Breast epithelium (tissue), 4 donors: ENCODE results near the gene TBC1D2. TPM values are rescaled to one million over a fixed set of nuclear protein-coding genes. Genes with fewer than 3 reads are reported as not detected.

ENCODE experiments used
- DNase-seq, 2 donors: peaks; one replicate each; pipeline ENCODE4 v3.0.0-alpha.2; 2019; ENCODE audit warnings: low spot score in 2 of 2
- H3K27ac ChIP-seq, 2 donors: fragments of 200-600 bp; sonication (generic) in 1 of 2; one replicate each; pipeline ENCODE4 v1.5.1; 2016 to 2019; ENCODE audit warnings: mild to moderate bottlenecking in 1 of 2
- H3K27me3 ChIP-seq, 2 donors: fragments of 200-600 bp; sonication (generic) in 1 of 2; one replicate each; pipeline versions ENCODE4 v1.5.1 to v1.6.0; 2017 to 2019; ENCODE audit warnings: control low read depth in 1 of 2, mild to moderate bottlenecking in 1 of 2
- H3K36me3 ChIP-seq: fragments of 200-600 bp; one replicate; pipeline ENCODE4 v1.5.1; 2019
- H3K4me1 ChIP-seq, 2 donors: fragments of 200-600 bp; sonication (generic); one replicate each; pipeline ENCODE4 v1.5.1; 2016 to 2019; ENCODE audit warnings: control low read depth in 1 of 2
- H3K4me3 ChIP-seq, 3 donors: fragments of 200-600 bp; sonication (generic); 1 replicate in 2 of 3; 2 replicates in 1 of 3; pipeline ENCODE4 v1.5.1; 2016 to 2019; ENCODE audit warnings: mild to moderate bottlenecking in 3 of 3, moderate library complexity in 2 of 3
- H3K9me3 ChIP-seq, 2 donors: fragments of 200-600 bp; sonication (generic) in 1 of 2; one replicate each; pipeline ENCODE4 v1.5.1; 2016 to 2019; ENCODE audit warnings: control low read depth in 1 of 2
- POLR2A ChIP-seq: fragments of 450-650 bp; IDR thresholded peaks from one replicate; pipeline ENCODE4 v1.6.1; 2016; ENCODE audit warnings: antibody characterized with exemption, mild to moderate bottlenecking, moderate library complexity
- POLR2AphosphoS5 ChIP-seq, 3 donors: sonication (generic); formaldehyde crosslinking; IDR thresholded peaks; one replicate each; pipeline ENCODE4 v1.6.1; 2017; ENCODE audit warnings: antibody characterized with exemption in 3 of 3
- intact Hi-C: fragments of 100-400 bp; cut with DNase I; formaldehyde crosslinking; loops from one replicate; pipeline ENCODE4 v1.15.1; 2023; ENCODE audit warnings: low total_unique reads
- total RNA-seq, 3 donors: library from RNA; depleted of rRNA; stranded (reverse); fragments of >200 nt; gene quantifications; one replicate each; pipeline ENCODE4 v1.1.0, GENCODE V29; 2016
- TF ChIP-seq, protein P1 (sequence below), 3 donors: fragments of 450-650 bp; IDR thresholded peaks; one replicate each; pipeline ENCODE4 v1.5.1; 2016 to 2017; ENCODE audit warnings: antibody characterized with exemption in 3 of 3, mild to moderate bottlenecking in 3 of 3, moderate library complexity in 3 of 3

The TBC1D2 gene
- total RNA-seq, 3 donors from 2014 or later: 10.8 to 17.1 (median 13.6) TPM

DNA sequence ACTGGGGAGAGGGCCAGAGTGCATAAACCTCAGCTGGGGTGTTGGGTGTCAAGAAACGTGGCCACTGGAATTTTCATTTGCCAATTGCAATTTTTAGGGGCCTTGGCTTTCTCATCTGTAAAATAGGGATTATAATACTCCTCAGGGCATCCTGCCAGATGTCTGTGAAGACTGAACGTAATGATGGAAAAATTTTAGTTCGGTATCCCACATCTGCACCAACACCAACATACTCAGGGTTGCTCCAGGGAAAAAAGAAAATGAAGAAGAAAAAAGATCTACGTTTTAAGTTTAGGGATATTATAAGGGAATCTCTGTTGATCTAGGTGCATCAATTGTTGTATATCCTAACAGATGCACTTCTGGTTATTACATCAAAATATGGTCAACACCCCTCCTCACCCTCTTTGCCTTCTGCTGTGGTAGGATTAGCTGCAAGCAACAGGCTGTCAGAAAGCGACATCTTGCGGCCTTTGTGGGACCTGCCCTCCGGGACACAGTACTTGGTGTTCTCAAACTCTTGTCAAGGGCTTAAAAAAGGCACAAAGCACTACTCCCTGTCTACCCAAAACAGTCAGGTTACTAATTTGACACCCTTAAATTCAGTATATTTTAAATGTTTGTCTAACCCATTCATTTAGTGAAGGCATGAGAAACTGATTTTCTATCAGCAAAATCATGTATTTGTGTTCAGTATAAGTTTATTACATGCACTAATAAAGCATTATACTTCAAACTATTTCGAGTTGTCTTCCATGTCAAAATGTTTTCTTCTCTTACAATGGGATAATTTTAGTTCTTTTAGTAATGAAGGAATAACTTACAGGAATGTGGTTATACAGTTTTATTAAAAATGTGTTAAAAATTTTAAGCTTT lies 8.3 kb upstream of the TBC1D2 start:
- H3K9me3 ChIP-seq: no peaks in the 10 kb centered on the region
- H3K27me3 ChIP-seq: no peaks in the 10 kb centered on the region
- no peaks in the 10 kb centered on the region for H3K36me3 ChIP-seq
- no peaks in the 10 kb centered on the region for H3K4me1 ChIP-seq
- no peak overlapping the region for H3K4me3 ChIP-seq
- TF ChIP-seq, protein P1, sequence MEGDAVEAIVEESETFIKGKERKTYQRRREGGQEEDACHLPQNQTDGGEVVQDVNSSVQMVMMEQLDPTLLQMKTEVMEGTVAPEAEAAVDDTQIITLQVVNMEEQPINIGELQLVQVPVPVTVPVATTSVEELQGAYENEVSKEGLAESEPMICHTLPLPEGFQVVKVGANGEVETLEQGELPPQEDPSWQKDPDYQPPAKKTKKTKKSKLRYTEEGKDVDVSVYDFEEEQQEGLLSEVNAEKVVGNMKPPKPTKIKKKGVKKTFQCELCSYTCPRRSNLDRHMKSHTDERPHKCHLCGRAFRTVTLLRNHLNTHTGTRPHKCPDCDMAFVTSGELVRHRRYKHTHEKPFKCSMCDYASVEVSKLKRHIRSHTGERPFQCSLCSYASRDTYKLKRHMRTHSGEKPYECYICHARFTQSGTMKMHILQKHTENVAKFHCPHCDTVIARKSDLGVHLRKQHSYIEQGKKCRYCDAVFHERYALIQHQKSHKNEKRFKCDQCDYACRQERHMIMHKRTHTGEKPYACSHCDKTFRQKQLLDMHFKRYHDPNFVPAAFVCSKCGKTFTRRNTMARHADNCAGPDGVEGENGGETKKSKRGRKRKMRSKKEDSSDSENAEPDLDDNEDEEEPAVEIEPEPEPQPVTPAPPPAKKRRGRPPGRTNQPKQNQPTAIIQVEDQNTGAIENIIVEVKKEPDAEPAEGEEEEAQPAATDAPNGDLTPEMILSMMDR (IDR thresholded peaks at IDR 0.05): peak; percentile 56 to 89 (median 88)
- TF ChIP-seq POLR2AphosphoS5 (IDR thresholded peaks at IDR 0.05) (peak in 1 of 3 donors; percentile 31), POLR2A (no peak)
- intact Hi-C loops: no loop called here
- peak; percentile 64 to 72 for DNase-seq
- H3K27ac ChIP-seq: no peak overlapping the region

DNA sequence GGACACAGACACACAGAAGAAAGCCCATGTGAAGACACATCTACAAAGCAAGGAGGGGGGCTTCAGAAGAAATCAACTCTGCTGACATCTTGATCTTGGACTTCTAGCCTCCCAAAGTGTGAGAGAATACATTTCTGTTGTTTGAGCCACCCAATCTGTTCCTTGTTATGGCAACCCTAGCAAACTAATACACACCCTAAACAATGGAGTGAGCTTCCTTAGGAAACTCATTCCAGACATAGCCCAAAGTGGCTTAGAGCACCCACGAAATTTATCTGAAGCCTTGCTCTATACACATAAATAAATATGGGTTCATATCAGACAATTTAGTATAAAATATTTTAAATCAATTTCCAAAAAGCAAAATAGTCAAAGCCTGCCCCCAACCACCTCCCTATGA lies 7.6 kb upstream of the TBC1D2 start:
- H3K36me3 ChIP-seq: no peaks in the 10 kb centered on the region
- H3K27me3 ChIP-seq: no peaks in the 10 kb centered on the region
- H3K4me3 ChIP-seq: no peak overlapping the region
- DNase-seq: no peak
- intact Hi-C loops: no loop called here
- TF ChIP-seq POLR2AphosphoS5 (IDR thresholded peaks at IDR 0.05) (no peak), POLR2A (no peak)
- TF ChIP-seq, protein P1 (IDR thresholded peaks at IDR 0.05): no peak
- H3K4me1 ChIP-seq: no peaks in the 10 kb centered on the region
- no peaks in the 10 kb centered on the region for H3K9me3 ChIP-seq
- no peak overlapping the region for H3K27ac ChIP-seq

DNA sequence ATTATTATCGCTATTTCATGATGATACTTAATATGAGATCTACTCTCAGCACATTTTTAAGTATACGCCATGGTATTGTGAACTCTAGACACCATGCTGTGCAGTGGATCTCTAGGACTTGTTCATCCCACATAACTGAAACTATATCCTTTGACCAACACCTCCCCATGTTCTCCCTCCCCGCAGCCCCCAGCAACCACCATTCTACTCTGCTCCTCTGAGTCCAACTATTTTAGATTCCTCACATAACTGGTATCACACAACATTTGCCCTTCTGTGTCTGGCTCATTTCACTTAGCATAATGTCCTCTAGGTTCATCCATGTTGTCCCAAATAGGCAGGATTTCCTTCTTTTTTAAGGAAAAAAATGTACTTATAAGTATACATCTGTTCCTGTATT lies 6.6 kb upstream of the TBC1D2 start:
- TF ChIP-seq, protein P1 (IDR thresholded peaks at IDR 0.05): no peak
- TF ChIP-seq POLR2A (no peak), POLR2AphosphoS5 (IDR thresholded peaks at IDR 0.05) (no peak)
- intact Hi-C loops: no loop called here
- no peaks in the 10 kb centered on the region for H3K36me3 ChIP-seq
- no peaks in the 10 kb centered on the region for H3K9me3 ChIP-seq
- DNase-seq: no peak
- H3K4me1 ChIP-seq: no peaks in the 10 kb centered on the region
- no peaks in the 10 kb centered on the region for H3K27me3 ChIP-seq
- no peak overlapping the region for H3K27ac ChIP-seq
- H3K4me3 ChIP-seq: no peak overlapping the region

DNA sequence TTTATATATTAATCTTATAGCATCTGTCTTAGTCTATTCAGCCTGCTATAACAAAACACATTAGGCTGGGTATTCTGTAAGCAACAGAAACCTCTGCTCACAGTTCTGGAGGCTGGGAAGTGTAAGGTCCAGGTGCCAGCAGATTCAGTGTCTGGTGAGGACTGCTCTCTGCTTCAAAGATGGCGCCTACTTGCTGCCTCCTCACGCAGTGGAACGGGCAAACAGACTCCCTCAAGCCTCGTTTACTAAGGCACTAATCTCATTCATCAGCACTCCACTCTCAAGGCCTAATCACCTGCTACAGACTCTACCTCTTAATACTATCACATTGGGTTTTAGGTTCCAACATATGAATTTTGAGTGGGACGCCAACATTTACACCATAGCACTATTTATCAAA lies 5.2 kb upstream of the TBC1D2 start:
- Histone ChIP-seq H3K4me3 (no peak overlapping the region), H3K9me3 (no peaks in the 10 kb centered on the region), H3K27ac (no peak overlapping the region), H3K4me1 (no peaks in the 10 kb centered on the region), H3K36me3 (no peaks in the 10 kb centered on the region), H3K27me3 (no peaks in the 10 kb centered on the region)
- no peak for DNase-seq
- intact Hi-C loops: no loop called here
- TF ChIP-seq, protein P1 (IDR thresholded peaks at IDR 0.05): no peak
- TF ChIP-seq POLR2AphosphoS5 (IDR thresholded peaks at IDR 0.05) (no peak), POLR2A (no peak)

DNA sequence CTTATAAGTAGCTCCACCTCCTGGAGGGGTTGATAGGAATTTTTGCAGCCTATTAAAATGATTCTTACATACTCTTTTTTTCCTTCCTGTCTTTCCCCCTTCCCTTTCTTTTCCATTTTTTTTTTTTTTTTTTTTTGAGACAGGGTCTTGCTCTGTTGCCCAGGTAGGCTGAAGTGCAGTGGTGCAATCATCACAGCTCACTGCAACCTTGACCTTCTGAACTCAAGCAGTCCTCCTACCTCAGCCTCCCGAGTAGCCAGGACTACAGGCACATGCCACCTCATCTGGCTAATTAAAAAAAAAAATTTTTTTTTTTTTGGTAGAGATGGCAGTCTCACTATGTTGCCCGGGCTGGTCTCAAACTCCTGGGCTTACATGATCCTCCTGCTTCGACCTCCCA lies 4.3 kb upstream of the TBC1D2 start:
- TF ChIP-seq POLR2AphosphoS5 (IDR thresholded peaks at IDR 0.05) (no peak), POLR2A (no peak)
- H3K27ac ChIP-seq: no peak overlapping the region
- no peak for DNase-seq
- H3K36me3 ChIP-seq: no peaks in the 10 kb centered on the region
- H3K4me1 ChIP-seq: no peaks in the 10 kb centered on the region
- intact Hi-C loops: loop anchor here (5.0 to 10.0 kb wide), 2 partner anchors 65 to 337 kb away; partner anchors contain the start of genes CORO2A and TRMO
- H3K27me3 ChIP-seq: no peaks in the 10 kb centered on the region
- no peak overlapping the region for H3K4me3 ChIP-seq
- no peaks in the 10 kb centered on the region for H3K9me3 ChIP-seq
